PFSK-1 (cell line): ENCODE data around the gene C10orf67.

Experiments used
- POLR2AphosphoS5 ChIP-seq: IDR thresholded peaks from 2 replicates; pipeline ENCODE4 v1.6.1; 2012; ENCODE audit warnings: low read depth, mild to moderate bottlenecking, control low read depth, low read length, moderate library complexity
- REST ChIP-seq, 2 experiments: IDR thresholded peaks; 2 replicates each; pipeline versions ENCODE4 v1.6.1 to v1.8.0; 2011 to 2012; ENCODE audit warnings: low read depth in 2 of 2, low read length in 2 of 2, control low read depth in 1 of 2, inconsistent platforms in 1 of 2, mild to moderate bottlenecking in 1 of 2, moderate library complexity in 1 of 2; ENCODE audit not compliant: insufficient read depth in 1 of 2
- SIN3A ChIP-seq: IDR thresholded peaks from 2 replicates; pipeline ENCODE4 v1.6.1; 2012; ENCODE audit warnings: mild to moderate bottlenecking, low read length, moderate library complexity, borderline replicate concordance; ENCODE audit not compliant: insufficient read depth
- TAF1 ChIP-seq: IDR thresholded peaks from 2 replicates; pipeline ENCODE4 v1.6.1; 2012; ENCODE audit warnings: low read length, control low read depth, borderline replicate concordance; ENCODE audit not compliant: insufficient read depth

- TF ChIP-seq POLR2AphosphoS5 (no peak), SIN3A (no peak), REST (IDR thresholded peaks at IDR 0.05; ENCODE audit: insufficient read depth in 1 of 2, low read depth in 2 of 2, low read length in 2 of 2) (no peak), TAF1 (no peak)
These were observed 19.5 kb downstream of the C10orf67 start for GRCh38 chr10:23325132-23325531.
